ENCODE results near the gene ACP3.

Gene ACP3

GRCh38 chr3:132283916-132284405 is 33.2 kb upstream of the ACP3 start:
- DNase-seq (ENCODE audit: low read depth): no peak
- no peak for TF ChIP-seq CTCF (IDR thresholded peaks at IDR 0.05; ENCODE audit: insufficient read depth, low read depth, low read length, missing control alignments)
- H3K4me3 ChIP-seq (ENCODE audit: low read depth, low read length): no peak overlapping the region

- TF ChIP-seq CTCF (IDR thresholded peaks at IDR 0.05; ENCODE audit: insufficient read depth, low read depth, low read length, missing control alignments): no peak
- H3K4me3 ChIP-seq (ENCODE audit: low read depth, low read length): no peak overlapping the region
- no peak for DNase-seq (ENCODE audit: low read depth)
Measured at GRCh38 chr3:132284781-132285619, 32.2 kb upstream of the ACP3 start.

GRCh38 chr3:132285620-132285945 is 31.6 kb upstream of the ACP3 start:
- H3K4me3 ChIP-seq (ENCODE audit: low read depth, low read length): no peak overlapping the region
- no peak for DNase-seq (ENCODE audit: low read depth)
- TF ChIP-seq CTCF (IDR thresholded peaks at IDR 0.05; ENCODE audit: insufficient read depth, low read depth, low read length, missing control alignments): no peak

- TF ChIP-seq CTCF (IDR thresholded peaks at IDR 0.05; ENCODE audit: insufficient read depth, low read depth, low read length, missing control alignments): no peak
- no peak overlapping the region for H3K4me3 ChIP-seq (ENCODE audit: low read depth, low read length)
- no peak for DNase-seq (ENCODE audit: low read depth)
Measured at GRCh38 chr3:132286035-132286434, 31.2 kb upstream of the ACP3 start.

GRCh38 chr3:132288357-132288756 is 28.9 kb upstream of the ACP3 start:
- no peak for TF ChIP-seq CTCF (IDR thresholded peaks at IDR 0.05; ENCODE audit: insufficient read depth, low read depth, low read length, missing control alignments)

GRCh38 chr3:132289316-132289715 is 27.9 kb upstream of the ACP3 start:
- no peak for TF ChIP-seq CTCF (IDR thresholded peaks at IDR 0.05; ENCODE audit: insufficient read depth, low read depth, low read length, missing control alignments)

More at GRCh38 chr3:132288357-132288756, 28.9 kb upstream of the ACP3 start:
- DNase-seq (ENCODE audit: low read depth): no peak
- no peak overlapping the region for H3K4me3 ChIP-seq (ENCODE audit: low read depth, low read length)

GRCh38 chr3:132290833-132291232 is 26.4 kb upstream of the ACP3 start:
- no peak for DNase-seq (ENCODE audit: low read depth)
- H3K4me3 ChIP-seq (ENCODE audit: low read depth, low read length): no peak overlapping the region

More at GRCh38 chr3:132289316-132289715, 27.9 kb upstream of the ACP3 start:
- no peak overlapping the region for H3K4me3 ChIP-seq (ENCODE audit: low read depth, low read length)
- DNase-seq (ENCODE audit: low read depth): no peak

More at GRCh38 chr3:132290833-132291232, 26.4 kb upstream of the ACP3 start:
- no peak for TF ChIP-seq CTCF (IDR thresholded peaks at IDR 0.05; ENCODE audit: insufficient read depth, low read depth, low read length, missing control alignments)

Data from GM12865 (cell line).